Natural killer cell (primary cell): ENCODE measurements around the gene GPR17. TPM values are rescaled to one million over a fixed set of nuclear protein-coding genes. Genes with fewer than 3 reads are reported as not detected.

Experiments
- ATAC-seq, 3 donors: fragments of 150-1000 bp in 2 of 3; fragments of 200-7000 bp in 1 of 3; cut with Tn5 transposase; 1 replicate in 1 of 3; 2 replicates in 2 of 3; pipeline ENCODE4 v1.10.0; 2021; ENCODE audit warnings: mild to moderate bottlenecking in 2 of 3, moderate library complexity in 2 of 3
- DNase-seq, 2 donors: peaks; one replicate each; pipeline versions ENCODE4 v3.0.0 to v3.0.0-alpha.2; 2013 to 2021; ENCODE audit warnings: mixed read lengths in 1 of 2
- H3K27ac ChIP-seq: one replicate; pipeline ENCODE4 v1.5.1; 2013; ENCODE audit warnings: mild to moderate bottlenecking, low read length
- H3K27me3 ChIP-seq: one replicate; pipeline ENCODE4 v1.6.1; 2013; ENCODE audit warnings: low read length; ENCODE audit not compliant: control insufficient read depth, insufficient read depth
- H3K36me3 ChIP-seq: one replicate; pipeline ENCODE4 v1.6.1; 2013; ENCODE audit warnings: low read length; ENCODE audit not compliant: control insufficient read depth, insufficient read depth
- H3K4me1 ChIP-seq: one replicate; pipeline ENCODE4 v1.6.1; 2013; ENCODE audit warnings: low read length; ENCODE audit not compliant: control insufficient read depth, insufficient read depth
- H3K4me3 ChIP-seq: one replicate; pipeline ENCODE4 v1.5.1; 2013; ENCODE audit warnings: low read length
- H3K9me3 ChIP-seq: one replicate; pipeline ENCODE4 v1.6.1; 2013; ENCODE audit warnings: low read length; ENCODE audit not compliant: control insufficient read depth, insufficient read depth
- H3K27ac Mint-ChIP-seq, 2 donors: one replicate each; pipeline ENCODE4 v1.8.0; 2022; ENCODE audit warnings: mild to moderate bottlenecking in 2 of 2, mixed read lengths in 2 of 2, moderate library complexity in 1 of 2
- H3K27me3 Mint-ChIP-seq, 2 donors: one replicate each; pipeline ENCODE4 v1.8.0; 2022; ENCODE audit warnings: low read depth in 2 of 2, mixed read lengths in 2 of 2
- H3K36me3 Mint-ChIP-seq: one replicate; pipeline ENCODE4 v1.8.0; 2022; ENCODE audit warnings: mixed read lengths
- H3K4me1 Mint-ChIP-seq, 2 donors: one replicate each; pipeline ENCODE4 v1.8.0; 2022; ENCODE audit warnings: mixed read lengths in 2 of 2
- H3K4me3 Mint-ChIP-seq: one replicate; pipeline ENCODE4 v1.8.0; 2022; ENCODE audit warnings: mild to moderate bottlenecking, moderate library complexity, mixed read lengths
- H3K9me3 Mint-ChIP-seq, 2 donors: one replicate each; pipeline ENCODE4 v1.8.0; 2022; ENCODE audit warnings: mixed read lengths in 2 of 2
- CTCF ChIP-seq: fragments of 200-600 bp; IDR thresholded peaks from one replicate; pipeline ENCODE4 v1.8.0; 2022; ENCODE audit warnings: antibody characterized with exemption
- WGBS: methylation state at CpG from one replicate; pipeline ENCODE4 v1.1.7; 2013; ENCODE audit warnings: missing lambda C conversion rate; ENCODE audit not compliant: insufficient coverage; 5-methylcytosine and 5-hydroxymethylcytosine counted together
- intact Hi-C: fragments of 100-400 bp; cut with micrococcal nuclease; formaldehyde crosslinking; loops from one replicate; pipeline ENCODE4 v1.14.2; 2022
- total RNA-seq, 4 donors: library from RNA; stranded (reverse); fragments of 120-200 nt in 1 of 4; gene quantifications; one replicate each; pipeline versions ENCODE4 v1.2.3 to v1.2.4, GENCODE V29; 2013 to 2022

GPR17 gene
- total RNA-seq, 3 donors from 2014 or later (not counting 1 experiment from before 2014, with no cell fraction given) = not detected

- Histone ChIP-seq H3K27me3 (peaks cover 7% of the 10 kb centered on the region), H3K4me3 (no peak overlapping the region), H3K36me3 (no peaks in the 10 kb centered on the region), H3K27ac (no peak overlapping the region), H3K9me3 (no peaks in the 10 kb centered on the region), H3K4me1 (peaks cover 4% of the 10 kb centered on the region)
- DNase-seq (no peak), ATAC-seq (no peak)
- Mint-ChIP-seq H3K4me1 (peaks cover 0 to 4% of the 10 kb centered on the region in 2 donors), H3K36me3 (no peaks in the 10 kb centered on the region), H3K4me3 (no peak overlapping the region), H3K27me3 (peaks cover 28 to 55% of the 10 kb centered on the region in 2 donors), H3K27ac (no peak overlapping the region), H3K9me3 (no peaks in the 10 kb centered on the region)
- WGBS = 83% methylated on average over 19 of the region's 19 CpGs
- intact Hi-C loops = no loop called here
- TF ChIP-seq CTCF = no peak
Observed at GRCh38 chr2:127680706-127681287, 34.8 kb downstream of the GPR17 start.

GRCh38 chr2:127681288-127681804 lies 35.4 kb downstream of the GPR17 start:
- H3K36me3 ChIP-seq = no peaks in the 10 kb centered on the region
- Mint-ChIP-seq H3K36me3 (no peaks in the 10 kb centered on the region), H3K27me3 (peaks cover 26 to 55% of the 10 kb centered on the region in 2 donors), H3K9me3 (no peaks in the 10 kb centered on the region), H3K4me3 (no peak overlapping the region), H3K27ac (no peak overlapping the region), H3K4me1 (peaks cover 0 to 4% of the 10 kb centered on the region in 2 donors)
- intact Hi-C loops = no loop called here
- H3K4me1 ChIP-seq = peaks cover 4% of the 10 kb centered on the region
- TF ChIP-seq CTCF = no peak
- no peak overlapping the region for H3K4me3 ChIP-seq
- H3K9me3 ChIP-seq = no peaks in the 10 kb centered on the region
- 48% methylated on average over 25 of the region's 25 CpGs for WGBS
- H3K27ac ChIP-seq = no peak overlapping the region
- H3K27me3 ChIP-seq = peaks cover 7% of the 10 kb centered on the region
- no peak for DNase-seq
- no peak for ATAC-seq

- Mint-ChIP-seq H3K36me3 (no peaks in the 10 kb centered on the region), H3K4me1 (peaks cover 0 to 4% of the 10 kb centered on the region in 2 donors), H3K9me3 (no peaks in the 10 kb centered on the region), H3K27ac (no peak overlapping the region), H3K4me3 (no peak overlapping the region), H3K27me3 (peaks cover 25 to 55% of the 10 kb centered on the region in 2 donors)
- intact Hi-C loops = no loop called here
- peaks cover 4% of the 10 kb centered on the region for H3K4me1 ChIP-seq
- TF ChIP-seq CTCF = no peak
- DNase-seq (no peak), ATAC-seq (no peak)
- H3K27me3 ChIP-seq = peaks cover 2% of the 10 kb centered on the region
- H3K36me3 ChIP-seq = no peaks in the 10 kb centered on the region
- no peak overlapping the region for H3K4me3 ChIP-seq
- no peak overlapping the region for H3K27ac ChIP-seq
- no peaks in the 10 kb centered on the region for H3K9me3 ChIP-seq
- WGBS = 92% methylated on average over 6 of the region's 6 CpGs
Observed at GRCh38 chr2:127681976-127682857, 36.3 kb downstream of the GPR17 start.
